GM21390 (cell line): Measurements from ENCODE around the gene ZXDA.
"Not testable (repeated sequence)": the region's sequence is repeated elsewhere in the genome, so short reads cannot be mapped to it uniquely, and the experiment has no call there.

Experiments
- ATAC-seq: cut with Tn5 transposase; IDR thresholded peaks from one replicate; pipeline ENCODE4 v1.9.1; 2021; ENCODE audit not compliant: unreplicated experiment

The ZXDA gene, protein sequence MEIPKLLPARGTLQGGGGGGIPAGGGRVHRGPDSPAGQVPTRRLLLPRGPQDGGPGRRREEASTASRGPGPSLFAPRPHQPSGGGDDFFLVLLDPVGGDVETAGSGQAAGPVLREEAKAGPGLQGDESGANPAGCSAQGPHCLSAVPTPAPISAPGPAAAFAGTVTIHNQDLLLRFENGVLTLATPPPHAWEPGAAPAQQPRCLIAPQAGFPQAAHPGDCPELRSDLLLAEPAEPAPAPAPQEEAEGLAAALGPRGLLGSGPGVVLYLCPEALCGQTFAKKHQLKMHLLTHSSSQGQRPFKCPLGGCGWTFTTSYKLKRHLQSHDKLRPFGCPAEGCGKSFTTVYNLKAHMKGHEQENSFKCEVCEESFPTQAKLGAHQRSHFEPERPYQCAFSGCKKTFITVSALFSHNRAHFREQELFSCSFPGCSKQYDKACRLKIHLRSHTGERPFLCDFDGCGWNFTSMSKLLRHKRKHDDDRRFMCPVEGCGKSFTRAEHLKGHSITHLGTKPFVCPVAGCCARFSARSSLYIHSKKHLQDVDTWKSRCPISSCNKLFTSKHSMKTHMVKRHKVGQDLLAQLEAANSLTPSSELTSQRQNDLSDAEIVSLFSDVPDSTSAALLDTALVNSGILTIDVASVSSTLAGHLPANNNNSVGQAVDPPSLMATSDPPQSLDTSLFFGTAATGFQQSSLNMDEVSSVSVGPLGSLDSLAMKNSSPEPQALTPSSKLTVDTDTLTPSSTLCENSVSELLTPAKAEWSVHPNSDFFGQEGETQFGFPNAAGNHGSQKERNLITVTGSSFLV

DNA sequence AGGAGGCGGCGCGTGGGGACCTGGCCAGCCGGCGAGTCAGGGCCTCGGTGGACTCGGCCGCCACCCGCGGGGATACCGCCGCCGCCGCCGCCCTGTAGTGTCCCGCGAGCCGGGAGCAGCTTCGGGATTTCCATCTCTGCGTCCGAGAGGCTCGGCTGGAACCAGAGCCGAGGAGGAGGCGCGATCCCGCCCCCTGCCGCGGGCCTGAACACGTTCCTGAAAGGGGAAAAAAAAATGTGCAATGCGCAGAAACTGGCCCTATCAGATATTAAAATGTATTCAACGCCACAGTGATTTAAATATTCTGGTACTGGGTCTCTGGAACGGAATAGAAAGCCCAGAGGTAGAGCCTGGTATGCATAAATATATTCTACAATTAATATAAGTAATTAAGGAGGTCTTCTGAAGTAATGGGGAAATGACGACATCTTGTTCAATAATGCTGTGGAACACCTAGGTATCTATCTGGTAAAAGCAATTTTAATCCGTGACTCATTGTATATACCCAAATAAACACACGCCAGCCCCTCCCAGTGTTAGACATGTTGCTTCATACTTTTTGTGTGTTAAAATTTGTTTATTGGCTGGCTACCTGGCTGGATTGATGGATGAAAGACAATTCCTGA lies at the start of gene ZXDA:
TSS of gene ZXDA (minus strand) at position 172 of the 626 bp plus-strand sequence. CDS start at position 134, 38 bp downstream.
- peak; percentile 59 for ATAC-seq

DNA sequence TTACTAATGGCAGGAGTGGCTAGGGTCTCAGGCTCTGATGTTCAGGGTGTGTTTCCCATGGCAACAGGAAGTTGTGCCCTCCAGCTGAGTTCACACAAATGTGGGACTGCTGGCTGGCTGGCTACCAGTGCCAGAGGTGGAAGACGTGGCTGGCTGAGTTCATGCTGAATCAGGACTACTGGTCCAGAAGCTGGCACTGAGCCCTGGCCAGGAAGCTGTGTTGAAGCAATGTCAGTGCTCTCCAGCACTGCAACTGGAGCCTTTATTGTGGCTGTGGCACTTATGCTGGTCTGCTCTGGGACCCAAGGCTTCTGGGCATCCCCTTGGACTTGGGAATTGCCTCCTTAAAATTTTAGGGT lies 42.0 kb upstream of the ZXDA start:
- no peak for ATAC-seq

DNA sequence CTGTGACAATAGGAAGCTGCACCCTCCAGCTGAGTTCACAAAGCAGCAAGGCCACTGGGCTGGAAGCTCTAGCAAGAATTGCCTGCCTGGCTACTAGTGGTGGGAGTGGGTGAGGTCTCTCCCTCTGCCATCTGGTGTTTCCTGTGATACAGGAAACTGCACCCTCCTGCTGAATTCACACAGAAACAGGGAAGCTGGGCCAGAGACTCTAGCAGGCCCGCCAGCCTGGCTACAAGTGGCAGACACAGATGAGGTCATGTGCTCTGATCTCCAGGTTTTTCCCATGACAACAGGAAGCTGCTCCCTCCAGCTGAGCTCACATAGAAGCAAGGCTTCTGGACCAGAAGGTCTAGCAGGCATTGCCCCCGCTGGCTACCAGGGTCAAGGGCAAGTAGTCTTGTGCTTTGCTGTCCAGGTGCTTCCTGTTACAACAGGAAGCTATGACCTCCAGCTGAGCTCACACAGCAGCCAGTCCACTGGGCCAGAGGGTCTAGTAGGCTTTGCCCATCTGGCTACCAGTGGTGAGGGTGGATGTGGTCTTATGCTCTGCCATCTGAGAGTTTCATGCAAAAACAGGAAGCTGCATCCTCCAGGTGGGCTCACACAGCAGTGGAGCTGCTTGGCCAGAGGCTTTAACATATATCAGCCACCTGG lies 41.5 kb upstream of the ZXDA start:
- ATAC-seq, result no peak

DNA sequence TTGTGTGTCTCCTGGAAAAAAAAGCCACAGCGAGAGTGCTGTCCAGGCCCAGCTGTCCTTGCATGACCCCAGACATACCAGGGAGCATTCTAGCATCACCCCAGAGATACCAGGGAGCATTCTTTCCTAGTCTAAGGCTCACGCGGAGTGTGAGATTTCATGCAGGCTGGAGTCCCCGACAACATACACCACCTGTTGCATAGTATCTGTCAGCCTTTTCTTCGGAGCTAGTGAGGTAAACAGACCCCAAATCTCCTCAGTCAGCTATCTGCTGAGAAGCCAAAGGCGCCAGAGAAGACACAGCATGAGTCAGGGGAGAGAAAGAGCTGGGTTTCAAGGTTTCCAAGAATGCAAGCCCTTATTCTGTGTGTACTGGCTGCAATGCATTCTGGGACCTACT lies 23.1 kb upstream of the ZXDA start:
- ATAC-seq, result no peak

DNA sequence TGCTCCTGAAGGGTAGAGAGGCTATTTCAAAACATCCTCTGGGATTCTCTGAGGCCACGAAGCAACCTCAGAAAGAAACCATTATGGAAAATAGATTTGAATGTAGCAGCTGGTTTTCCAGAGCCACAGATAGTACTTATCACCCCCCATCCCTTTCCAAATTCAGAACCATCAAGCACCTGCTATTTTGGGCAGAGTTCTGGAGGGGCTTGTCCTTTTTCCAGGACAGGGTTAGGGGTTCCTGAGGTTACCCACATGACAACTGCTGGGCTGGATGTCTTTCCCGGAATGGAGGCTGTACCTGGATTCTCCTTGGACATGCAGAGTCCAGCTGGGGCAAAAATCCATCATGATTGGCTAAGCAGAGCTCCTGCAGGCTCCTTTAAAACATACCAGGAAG lies 22.0 kb upstream of the ZXDA start:
- ATAC-seq, result no peak

DNA sequence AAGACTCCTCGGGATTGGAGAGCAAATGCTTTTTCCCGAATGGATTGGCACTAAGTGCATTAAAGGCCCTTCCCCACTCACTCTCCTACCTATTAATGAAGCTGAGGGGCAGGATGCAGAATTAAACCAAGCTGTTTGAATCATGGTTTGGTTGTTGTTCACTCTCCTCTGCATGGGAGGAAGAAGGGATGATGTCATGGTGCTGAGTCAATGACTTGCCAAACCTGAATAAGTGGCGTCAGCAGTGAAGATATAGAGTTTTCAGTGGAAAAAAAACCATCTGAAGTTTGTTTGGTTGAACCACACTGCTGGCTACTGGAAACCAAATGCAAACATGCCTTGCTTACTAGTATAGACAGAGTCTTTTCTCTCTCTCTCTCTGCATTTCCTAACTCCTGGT lies 19.8 kb upstream of the ZXDA start:
- no peak for ATAC-seq

DNA sequence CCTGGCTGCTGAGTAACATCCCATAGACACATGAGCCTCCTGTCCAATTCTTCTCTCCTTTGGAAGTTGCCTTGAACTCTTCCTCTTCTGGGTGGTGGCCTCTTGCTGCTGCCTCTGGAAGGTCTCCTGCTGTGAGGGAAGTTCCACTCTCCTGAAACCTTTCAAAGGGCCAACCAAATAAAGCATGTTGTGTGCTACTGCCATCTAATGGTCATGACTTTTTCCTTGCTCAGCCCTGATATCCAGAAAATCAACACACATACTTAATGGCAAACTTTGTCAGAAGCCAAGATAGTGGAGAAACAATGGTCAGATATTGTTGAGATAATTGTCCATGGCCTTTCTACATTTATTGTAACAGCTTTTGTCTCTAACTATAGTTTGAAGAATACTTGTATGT lies 19.1 kb upstream of the ZXDA start:
- no peak for ATAC-seq

DNA sequence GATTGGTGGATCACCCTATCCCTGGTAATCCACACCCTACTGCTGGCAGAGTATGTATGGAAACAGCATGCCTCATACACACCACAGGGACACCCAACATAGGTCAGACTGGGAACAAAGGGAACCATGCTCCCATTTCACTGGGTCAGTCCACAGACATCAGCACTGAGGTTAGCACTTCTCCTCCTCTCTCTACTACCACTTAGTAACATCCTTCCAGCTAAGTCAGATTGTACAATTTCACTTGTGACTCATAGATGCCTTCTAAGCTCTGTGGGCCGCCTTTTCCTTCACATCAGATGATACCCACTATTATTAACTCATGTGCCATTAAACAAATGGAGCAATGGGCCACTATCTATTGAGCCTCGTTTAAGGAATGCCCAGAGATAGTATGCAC lies 15.5 kb upstream of the ZXDA start:
- ATAC-seq, result no peak

DNA sequence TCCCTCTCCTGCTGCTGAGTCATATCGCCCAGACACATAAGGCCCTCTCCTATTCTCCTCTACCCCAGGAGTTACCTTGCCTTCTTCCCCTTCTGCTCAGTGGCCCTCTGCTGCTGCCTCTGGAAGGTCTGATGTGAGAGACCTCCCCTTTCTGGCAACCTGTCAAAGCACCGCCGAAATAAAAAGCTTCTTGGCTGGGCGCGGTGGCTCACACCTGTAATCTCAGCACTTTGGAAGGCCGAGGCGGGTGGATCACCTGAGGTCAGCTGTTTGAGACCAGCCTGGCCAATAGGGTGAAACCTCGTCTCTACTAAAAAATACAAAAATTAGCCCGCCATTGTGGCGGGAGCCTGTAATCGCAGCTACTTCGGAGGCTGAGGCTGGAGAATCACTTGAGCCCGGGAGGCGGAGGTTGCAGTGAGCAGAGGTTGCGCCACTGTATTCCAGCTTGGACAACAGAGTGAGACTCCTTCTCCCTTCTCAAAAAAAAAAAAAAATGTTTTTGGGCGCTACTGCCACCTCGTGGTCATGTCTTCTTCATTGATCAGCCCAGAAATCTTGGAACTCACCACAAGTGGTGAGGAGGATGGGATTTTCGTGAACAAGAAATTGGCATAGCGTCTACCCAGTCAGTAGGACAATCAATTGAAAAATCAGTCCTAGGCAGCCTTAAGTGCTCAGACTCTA lies 8.6 kb upstream of the ZXDA start:
- no peak for ATAC-seq

DNA sequence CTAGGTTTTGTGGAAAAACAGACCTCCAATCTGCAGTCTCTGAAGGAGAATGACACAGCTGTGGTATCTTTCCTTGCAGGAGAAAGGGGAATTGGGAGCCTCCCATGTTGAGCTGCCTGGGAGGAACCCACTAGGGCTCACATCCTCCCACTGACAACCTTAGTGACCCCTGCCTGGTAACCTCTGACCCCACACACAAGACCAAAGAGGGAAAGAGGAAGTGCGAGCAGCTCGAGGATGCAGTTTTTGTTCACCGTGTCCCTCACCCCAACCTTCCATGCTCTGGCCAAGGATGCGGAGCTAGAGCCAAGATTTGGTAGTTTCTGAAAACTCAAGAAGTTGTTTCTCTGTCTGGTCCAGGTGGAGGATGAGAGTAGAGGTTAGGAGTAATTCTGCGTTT lies 5.4 kb upstream of the ZXDA start:
- no peak for ATAC-seq

DNA sequence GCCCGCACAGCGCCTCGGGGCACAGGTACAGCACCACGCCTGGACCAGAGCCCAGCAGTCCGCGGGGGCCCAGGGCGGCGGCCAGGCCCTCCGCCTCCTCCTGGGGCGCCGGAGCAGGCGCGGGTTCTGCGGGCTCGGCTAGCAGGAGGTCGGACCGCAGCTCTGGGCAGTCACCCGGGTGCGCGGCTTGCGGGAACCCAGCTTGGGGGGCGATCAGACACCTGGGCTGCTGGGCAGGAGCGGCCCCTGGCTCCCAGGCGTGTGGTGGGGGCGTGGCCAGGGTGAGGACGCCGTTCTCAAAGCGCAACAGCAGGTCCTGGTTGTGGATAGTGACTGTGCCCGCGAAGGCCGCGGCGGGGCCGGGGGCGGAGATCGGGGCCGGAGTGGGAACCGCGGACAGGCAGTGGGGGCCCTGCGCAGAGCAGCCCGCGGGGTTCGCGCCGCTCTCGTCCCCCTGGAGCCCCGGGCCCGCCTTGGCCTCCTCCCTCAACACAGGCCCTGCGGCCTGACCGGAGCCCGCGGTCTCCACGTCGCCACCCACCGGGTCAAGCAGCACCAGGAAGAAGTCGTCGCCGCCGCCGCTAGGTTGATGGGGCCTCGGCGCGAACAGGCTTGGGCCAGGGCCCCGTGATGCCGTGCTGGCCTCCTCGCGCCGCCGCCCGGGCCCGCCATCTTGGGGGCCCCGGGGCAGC lies 517 bp downstream of the ZXDA start:
- peak; percentile 81 for ATAC-seq

DNA sequence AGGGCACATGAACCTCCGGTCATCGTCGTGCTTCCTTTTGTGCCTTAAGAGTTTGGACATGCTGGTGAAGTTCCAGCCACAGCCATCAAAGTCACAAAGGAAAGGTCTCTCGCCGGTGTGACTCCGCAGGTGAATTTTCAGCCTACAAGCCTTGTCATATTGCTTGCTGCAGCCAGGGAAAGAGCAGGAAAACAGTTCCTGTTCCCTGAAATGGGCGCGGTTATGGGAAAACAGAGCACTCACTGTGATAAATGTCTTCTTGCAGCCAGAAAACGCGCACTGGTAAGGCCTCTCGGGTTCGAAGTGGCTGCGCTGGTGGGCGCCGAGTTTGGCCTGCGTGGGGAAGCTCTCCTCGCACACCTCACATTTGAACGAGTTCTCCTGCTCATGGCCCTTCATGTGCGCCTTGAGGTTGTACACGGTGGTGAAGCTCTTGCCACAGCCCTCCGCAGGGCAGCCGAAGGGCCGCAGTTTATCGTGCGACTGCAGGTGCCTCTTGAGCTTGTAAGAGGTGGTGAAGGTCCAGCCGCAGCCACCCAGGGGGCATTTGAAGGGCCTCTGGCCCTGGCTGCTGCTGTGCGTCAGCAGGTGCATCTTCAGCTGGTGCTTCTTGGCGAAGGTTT lies 1.2 kb downstream of the ZXDA start:
- ATAC-seq, result not testable (repeated sequence)

DNA sequence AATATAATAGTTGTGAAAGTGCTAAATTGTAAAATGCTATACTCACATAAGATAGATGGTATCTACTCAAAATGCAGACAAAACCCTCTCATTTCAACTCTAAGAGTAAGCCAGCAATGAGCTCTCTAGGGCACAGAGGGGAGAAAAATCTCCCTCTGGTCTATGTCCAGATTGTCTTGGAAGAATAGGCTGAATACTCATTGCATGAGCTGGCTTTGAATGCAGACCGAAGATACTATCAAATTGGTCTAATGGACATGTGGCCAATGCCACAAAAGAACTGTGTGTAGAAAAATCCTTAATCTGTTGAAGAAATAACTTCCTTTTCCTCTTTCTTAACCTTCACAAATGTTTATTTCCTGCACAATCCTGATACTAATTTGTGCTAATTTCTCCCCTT lies 3.5 kb downstream of the ZXDA start:
- ATAC-seq, result no peak

DNA sequence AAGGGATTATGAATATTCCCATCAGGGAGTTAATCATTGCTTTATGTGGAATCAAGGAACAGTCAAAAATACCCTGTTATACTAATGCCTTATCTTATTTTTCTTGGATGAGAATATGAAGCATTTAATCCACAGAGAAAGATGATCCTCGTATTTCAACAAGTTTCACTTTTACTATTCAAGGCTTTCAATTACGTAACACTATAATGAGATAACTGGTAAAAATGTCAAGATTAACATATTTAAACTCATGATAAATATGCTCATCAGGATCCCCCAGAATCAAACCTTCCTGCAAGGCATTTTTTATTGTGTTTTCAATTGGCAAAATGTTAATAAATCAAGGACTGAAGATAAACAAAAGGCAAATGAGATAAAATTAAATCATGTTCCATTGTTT lies 5.1 kb downstream of the ZXDA start:
- ATAC-seq, result no peak

DNA sequence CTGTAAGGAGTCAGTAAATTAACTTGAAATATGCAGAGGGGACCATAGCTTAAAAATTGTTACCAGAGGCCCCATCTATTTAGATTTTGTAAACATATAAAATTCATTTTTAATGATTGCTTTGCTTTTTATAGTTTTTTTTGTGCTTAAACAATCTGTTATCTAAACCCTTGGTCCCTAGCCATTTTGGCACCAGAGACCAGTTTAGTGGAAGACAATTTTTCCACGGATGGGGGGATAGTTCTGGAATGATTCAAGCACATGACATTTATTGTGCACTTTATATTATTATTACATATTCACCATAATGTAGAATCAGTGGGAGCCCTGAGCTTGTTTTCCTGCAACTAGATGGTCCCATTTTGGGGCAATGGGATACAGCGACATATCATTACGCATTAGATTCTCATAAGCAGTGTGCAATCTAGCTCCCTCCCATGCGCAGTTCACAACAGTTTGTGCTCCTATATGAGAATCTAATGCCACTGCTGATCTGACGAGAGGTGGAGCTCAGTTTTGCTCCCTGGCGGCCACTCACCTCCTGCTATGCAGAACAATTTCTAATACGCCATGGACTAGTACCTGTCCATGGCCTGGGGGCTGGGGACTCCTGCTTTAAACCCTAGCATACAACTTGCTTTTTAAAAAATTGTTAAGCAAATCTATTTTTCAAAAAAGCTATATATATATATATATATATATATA lies 5.9 kb downstream of the ZXDA start:
- no peak for ATAC-seq

DNA sequence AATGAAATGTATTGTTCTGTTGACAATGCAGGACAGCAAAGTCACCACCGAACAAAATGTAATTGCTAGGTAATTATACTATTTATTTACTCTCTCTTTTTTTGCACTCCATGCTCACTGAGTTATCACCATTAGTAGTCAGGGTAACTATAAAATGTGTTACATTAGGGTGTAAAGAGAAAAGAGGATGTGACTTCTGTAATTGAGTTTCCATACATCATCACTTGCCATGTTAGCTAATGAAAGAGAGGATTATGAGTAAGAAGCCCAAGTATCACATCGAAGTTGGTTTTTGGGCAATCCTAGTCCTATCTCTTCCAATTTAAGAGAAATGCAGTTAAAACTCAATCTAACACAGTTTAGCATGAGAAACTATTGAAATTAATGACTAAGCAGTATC lies 7.6 kb downstream of the ZXDA start:
- ATAC-seq, result no peak

DNA sequence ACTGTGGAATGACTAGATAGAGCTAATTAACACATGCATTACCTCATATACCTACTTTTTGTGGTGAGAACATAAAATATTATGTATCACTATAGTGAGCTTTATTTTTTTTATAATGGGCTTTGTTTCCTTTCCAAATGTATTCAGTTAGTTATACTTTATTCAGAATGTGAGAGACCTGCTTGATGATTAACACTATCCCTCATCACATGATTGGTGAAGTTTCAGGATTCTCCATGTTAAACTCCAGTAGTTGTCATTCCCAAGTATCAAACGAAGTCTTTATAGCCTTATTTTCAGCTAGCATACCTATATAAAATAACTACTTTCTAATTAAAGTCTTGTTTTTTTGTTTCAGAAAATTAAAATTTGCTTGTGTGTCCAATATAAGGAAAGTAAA lies 8.8 kb downstream of the ZXDA start:
- ATAC-seq, result no peak

DNA sequence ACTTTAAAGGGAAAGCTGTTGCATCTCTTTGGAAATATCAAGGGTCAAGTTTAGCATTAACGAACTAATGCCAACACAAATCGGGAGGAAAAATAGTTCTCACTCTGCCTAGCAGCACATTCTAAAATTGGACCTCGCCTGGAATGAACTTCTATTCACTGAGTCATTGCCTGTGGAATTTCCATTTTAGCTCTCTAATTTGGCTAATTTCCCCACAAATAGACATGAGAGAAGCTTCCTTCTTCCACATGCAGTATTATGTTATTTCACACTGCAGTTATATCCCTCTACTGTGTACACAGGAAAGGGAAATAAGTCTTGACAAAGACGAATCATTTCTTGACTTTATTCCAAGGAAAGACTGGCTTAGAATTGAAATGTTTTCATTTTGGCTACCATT lies 9.3 kb downstream of the ZXDA start:
- ATAC-seq, result no peak

DNA sequence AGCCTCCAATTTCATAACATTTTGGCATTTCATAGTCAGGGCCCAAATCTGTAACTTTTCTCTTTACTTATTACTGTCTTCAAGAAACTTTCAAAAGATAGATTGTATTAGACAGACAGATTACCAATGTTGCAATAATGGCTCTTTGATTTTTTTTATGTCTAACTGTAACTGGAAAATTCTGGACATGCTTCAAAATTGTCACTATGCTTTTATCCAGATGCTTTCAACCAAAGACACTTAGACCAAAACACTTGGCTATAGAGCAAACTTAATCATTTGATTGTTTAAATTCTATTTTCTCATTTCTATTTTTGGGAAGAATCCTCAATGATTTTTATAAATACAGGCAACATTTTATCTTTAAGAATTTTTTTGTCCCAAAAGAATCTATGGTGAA lies 10.4 kb downstream of the ZXDA start:
- ATAC-seq, result no peak
